LoVo (cell line): ENCODE results near the gene IQSEC3.

ENCODE experiments used
- DNase-seq: peaks from one replicate; pipeline ENCODE4 v3.0.0-alpha.2; 2016; ENCODE audit warnings: low spot score

IQSEC3 gene

DNA sequence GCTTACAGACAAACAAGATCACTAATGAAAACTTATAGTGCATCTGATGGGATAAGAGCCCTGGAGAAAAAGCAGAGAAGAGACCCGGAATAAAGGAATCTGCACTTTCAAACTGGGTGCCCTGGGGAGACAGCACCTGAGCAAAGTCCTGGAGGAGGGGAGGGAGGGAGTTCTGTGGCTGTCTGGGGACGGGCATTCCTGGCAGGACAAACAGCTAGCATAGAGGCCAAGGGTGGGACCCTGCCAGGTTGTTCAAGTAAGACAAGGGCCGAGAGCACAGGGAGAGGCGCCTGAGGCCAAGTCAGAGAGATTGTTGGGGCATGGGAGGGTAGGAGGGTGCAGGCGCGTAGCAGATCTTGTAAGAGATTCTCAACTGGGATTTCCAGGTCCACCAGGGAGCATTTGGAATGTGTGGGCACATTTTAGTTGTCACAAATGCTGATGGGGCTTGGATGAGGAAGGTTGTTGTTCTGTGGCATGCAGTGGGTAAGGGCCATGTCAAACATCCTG is 14.2 kb downstream of the IQSEC3 start:
- DNase-seq: no peak

GRCh38 chr12:82740-83139 is 16.2 kb downstream of the IQSEC3 start:
- no peak for DNase-seq

DNA sequence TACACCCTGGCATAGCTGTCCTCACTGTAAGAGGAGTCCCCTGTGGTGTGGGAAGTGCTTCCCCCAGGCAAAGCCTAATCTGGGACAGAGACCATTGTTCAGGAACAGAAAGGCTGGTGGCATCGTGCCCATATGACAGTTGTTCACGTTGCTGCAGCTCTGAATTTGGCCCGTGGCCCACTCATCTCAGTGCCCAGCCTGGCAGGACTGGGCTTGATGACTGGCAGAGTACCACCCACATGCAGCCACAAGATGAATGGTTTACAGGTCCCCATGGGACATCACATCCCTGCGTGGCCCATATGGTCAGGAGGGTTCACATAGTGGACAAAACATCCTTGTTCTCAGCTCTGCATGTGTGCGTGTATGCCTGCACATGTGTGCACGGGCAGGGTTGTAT is 17.5 kb downstream of the IQSEC3 start:
- DNase-seq: no peak

DNA sequence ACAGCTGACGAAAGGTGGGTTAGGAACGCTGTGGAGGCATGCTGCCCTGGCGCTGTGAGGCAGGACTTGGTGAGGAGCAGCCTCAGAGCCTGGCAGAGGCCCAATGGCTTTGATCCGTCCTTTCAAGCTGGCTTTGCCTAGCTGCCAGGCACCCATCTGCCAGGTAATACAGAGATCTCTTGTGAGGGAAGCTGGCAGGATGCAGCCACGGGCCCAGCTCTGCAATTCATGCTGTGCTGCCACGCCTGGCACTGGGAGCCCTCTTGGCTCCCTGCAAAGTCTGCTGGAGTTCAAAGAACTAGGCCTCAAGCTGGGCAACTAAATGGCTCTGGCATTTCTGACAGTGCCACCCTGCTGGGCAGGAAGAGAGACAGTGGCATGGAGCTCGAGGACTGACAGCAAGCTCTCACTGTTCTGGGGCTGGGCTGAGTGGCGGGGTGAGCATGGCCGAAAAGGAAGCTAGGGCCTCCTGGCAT is 18.7 kb downstream of the IQSEC3 start:
- no peak for DNase-seq

DNA sequence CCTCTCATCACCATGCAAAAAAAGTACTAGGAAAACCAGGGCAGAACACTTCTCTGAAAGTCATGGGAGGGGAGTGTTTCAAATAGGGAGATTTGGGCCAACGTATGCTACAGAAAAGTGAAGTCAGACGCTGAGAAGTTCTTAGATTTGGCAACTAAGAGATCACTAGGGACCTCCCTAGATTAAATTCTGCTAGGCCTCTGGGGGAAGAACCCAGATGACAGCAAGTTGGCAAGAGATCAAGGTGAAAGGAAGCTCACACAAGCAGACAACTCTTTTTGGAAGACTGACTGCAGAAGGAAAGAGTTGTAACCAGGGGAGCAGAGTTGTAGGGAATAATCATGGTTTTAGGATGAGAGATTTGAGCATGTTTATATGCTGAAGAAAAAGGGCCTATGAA is 20.7 kb downstream of the IQSEC3 start:
- DNase-seq: no peak

- no peak for DNase-seq
Observed at GRCh38 chr12:87856-88255, 21.3 kb downstream of the IQSEC3 start.

GRCh38 chr12:89653-90052 is 23.1 kb downstream of the IQSEC3 start:
- no peak for DNase-seq

DNA sequence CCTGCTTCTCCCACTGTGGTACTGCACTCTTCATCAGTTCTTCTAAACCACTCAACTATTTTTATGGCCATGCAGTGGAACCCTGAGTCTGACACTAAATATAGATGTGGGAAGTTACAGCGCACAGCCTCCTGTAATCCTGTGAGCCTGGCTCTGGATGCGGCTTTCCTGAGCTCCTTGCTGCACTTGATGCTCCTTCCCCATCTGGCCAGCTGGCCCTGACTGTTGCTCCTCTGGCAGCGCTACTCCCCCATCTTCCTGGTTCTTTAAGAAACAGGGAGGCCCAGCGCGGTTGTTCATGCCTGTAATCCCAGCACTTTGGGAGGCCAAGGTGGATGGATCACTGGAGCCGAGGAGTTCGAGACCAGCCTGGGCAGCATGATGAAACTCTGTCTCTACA is 24.6 kb downstream of the IQSEC3 start:
- DNase-seq: no peak

DNA sequence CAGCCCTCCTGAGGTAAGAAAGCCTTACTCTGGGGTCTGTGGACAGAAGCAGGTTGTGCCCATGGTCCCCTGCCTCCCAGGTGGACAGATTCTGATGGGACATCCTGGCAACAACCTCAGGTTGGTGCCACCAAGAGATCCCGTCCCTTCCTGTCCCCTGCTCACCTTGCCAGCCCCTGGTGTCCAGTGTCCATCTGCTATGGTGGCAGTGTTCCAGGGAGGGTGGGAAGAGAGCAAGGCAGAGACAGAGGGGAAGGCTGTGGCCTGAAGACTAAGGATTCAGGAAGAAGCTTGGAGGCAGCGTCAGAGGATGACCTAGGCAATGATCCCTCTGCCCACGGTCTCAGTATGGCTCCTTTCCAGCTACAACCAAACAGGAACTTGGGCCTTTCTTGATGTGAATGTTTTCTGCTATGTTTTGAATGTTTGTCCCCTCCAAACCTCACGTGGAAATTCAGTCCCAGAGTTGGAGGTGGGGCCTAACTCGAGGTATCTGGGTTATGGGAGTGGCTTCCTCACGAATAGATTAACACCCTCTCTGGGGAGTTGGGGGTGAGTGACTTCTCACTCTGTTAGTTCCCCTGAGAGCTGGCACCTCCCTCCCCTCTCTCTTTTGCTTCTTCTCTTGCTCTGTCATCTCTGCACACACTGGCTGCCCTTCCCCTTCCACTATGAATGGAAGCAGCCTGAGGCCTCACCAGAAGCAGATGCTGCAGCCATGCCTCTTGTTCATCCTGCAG is 26.9 kb downstream of the IQSEC3 start:
- DNase-seq: no peak

- no peak for DNase-seq
Observed at GRCh38 chr12:96543-96942, 30.0 kb downstream of the IQSEC3 start.

GRCh38 chr12:98924-99352 is 32.4 kb downstream of the IQSEC3 start:
- DNase-seq: no peak

GRCh38 chr12:99605-100004 is 33.0 kb downstream of the IQSEC3 start:
- no peak for DNase-seq

DNA sequence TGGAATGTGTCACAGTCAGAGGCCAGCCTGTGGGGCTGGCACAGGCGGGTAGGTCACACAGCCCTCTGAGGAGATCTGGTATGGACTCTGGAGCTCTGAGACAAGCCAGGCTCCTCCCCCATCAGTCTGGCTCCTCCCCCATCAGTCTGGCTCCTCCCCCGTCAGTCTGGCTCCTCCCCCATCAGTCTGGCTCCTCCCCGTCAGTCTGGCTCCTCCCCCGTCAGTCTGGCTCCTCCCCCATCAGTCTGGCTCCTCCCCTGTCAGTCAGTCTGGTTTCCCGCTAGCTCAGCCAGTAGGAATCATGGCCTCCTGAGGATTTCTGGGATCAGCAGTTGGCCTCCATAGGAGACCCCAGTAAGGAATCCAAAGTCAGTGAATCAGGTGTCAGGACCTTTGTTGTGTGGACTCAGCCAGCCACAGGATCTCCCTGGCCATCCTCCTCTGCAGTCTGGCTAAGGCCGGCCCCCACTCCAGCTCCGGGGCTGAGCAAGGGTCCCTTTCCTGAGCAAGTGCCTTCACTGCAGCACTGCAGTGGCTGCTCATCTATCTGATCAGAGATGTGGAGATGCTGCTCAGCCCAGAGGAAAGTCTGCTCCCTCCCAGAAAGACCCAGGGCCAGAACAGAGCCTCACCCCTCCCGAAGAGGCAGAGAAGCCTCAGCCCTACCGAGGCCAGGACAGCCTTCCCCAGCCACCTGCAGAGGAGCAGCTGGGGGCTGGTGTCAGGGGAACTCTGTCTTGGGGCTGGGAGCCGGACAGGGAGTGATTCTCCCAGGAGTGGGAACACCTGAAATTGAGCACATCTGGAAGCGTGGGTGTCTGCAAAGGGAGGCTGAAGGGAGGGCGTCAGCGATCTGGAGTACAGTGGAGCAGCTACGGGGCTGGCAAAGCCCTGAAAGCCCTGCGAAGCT is 35.7 kb downstream of the IQSEC3 start:
- no peak for DNase-seq

- DNase-seq: no peak
Observed at GRCh38 chr12:102879-103168, 36.3 kb downstream of the IQSEC3 start.

- DNase-seq: no peak
Observed at GRCh38 chr12:103169-103981, 36.8 kb downstream of the IQSEC3 start.

DNA sequence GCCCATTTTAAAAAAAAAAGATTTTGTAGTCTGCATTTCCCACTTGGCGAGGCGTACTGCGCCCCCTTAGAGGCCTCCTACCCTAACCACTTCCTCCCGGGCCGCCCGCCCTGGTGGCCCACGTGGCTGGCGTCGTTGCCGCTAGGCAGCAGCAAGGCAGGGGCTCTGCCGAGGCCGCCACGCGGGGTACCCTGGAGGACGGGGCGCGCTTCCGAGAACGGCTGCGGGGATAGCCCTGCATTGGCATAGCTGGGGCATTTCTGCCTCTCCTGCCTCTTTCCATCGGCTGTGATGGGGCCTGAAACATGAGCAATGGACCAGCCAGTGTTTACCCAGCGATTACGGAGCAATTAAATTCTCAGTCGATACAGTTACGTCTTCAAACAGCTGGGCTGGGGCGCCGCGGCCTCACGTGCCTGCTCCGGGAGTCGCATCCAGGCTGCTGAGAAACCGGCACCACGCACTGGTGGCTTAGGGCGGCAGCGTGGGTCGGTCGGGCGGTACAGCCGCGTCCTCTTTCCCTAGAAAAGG is 38.0 kb downstream of the IQSEC3 start:
- no peak for DNase-seq

DNA sequence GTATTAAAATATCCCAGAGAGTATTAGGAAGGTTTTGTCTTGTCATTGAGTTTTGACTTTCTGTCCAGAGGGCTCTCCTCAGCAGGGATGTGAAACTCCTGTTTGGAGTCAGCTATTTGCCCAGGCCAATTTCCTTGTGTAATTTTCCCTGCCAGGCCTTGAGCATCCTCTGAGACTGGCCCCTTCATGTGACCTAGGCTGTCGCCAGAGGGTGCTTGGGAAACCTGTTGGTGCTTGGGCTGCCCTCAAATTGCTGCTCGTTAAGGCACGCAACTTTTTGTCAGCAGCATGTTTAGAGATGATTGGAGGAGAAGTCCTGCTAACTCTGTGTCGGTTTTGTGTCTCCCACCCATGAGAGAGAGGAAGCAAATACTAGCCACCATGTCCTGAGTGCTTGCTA is 39.1 kb downstream of the IQSEC3 start:
- DNase-seq: no peak

DNA sequence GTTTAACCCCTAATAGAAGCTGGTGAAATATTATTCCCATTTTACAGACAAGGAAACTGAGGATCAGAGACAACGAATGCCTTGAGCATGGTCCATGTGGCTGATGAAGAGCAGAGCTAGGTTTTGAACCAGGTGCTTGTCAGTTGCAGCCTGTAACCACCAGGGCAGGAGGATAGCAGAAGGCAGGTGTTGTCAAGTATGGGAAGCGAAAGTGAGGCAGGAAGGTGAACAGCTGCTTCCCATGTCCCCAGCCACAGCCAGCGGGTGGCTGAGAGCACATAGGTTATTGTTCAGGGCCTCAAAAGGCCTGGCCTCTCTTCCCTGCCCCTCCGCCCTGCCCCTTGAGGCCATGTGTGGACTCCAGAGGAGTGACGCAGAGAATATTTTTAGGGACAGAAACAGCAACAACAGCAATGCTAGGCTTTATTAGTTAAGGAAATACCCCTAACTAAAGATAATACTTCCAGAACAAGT is 39.6 kb downstream of the IQSEC3 start:
- no peak for DNase-seq

DNA sequence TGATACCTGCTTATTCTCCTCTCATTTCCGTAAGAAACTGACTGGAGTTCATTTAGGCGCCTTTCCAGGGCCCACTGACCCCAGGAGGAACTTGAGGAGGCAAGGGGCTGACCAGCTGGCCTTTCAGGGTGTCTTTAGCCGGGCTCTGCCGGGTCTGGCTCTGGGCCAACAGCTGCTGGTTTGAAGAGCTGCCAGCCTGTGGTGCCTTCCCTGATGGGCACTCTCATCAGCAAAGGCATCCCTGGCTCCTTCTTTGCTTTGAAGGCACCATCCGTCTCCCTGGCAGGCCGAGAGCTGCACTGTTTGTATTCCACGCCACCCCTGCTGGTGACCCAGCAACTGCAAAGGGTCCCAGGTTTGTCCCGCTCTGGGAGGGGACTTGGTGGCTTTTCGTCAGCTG is 42.0 kb downstream of the IQSEC3 start:
- DNase-seq: no peak

DNA sequence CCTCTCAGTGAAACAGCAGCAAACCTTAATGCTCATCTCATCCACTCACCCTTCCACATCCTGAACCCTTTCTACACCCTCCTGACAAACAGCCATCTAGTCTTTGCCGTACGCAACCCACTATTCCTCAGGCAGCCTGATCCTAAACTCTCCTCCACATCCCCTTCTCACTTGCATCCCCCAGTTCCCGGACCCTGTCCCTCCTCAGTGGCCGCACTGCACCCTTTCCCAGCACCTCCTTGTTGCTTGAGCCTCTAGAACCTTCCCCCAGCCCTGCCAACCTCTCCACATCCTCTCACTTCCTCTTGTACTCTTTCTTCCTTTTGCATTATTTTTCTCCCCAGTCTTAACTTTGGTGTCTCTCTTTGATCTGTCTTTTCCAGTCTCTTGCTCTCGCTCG is 42.9 kb downstream of the IQSEC3 start:
- no peak for DNase-seq

DNA sequence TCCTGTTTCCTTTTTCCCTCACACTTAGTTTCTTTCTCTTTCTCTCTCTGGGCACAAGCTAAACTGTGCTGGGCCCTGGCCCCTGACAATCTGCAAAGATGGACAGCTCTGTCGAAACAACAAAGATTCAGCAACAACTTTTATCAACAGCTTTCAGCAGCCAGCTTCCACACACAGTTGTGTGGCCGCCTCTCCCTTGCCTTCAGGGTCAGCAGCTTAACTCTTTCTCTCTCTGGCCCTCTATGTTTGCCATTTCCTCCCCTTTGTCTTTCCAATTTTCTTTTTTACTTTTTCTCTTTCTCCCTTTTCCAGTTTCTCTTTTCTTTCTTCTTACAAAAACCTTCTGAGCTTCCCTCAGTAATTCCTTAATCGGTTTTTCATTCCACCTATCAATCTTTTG is 43.3 kb downstream of the IQSEC3 start:
- no peak for DNase-seq
